HG03575 (cell line): Measurements from ENCODE around the gene RIPOR3.
"Not testable (repeated sequence)": the region's sequence is repeated elsewhere in the genome, so short reads cannot be mapped to it uniquely, and the experiment has no call there.

Experiments
- ATAC-seq: cut with Tn5 transposase; IDR thresholded peaks from one replicate; pipeline ENCODE4 v1.9.1; 2021; ENCODE audit not compliant: unreplicated experiment, insufficient number of reproducible peaks, low FRiP score; ENCODE audit errors: extremely low read depth

RIPOR3 gene

GRCh38 chr20:50624351-50625016 lies 66.9 kb downstream of the RIPOR3 start:
- ATAC-seq, result no peak

GRCh38 chr20:50621068-50621665 lies 70.2 kb downstream of the RIPOR3 start:
- no peak for ATAC-seq

- not testable (repeated sequence) for ATAC-seq
Observed at GRCh38 chr20:50620459-50620858, 70.9 kb downstream of the RIPOR3 start.

- ATAC-seq, result no peak
Observed at GRCh38 chr20:50618537-50618936, 72.8 kb downstream of the RIPOR3 start.

GRCh38 chr20:50617022-50617421 lies 74.3 kb downstream of the RIPOR3 start:
- ATAC-seq, result no peak

GRCh38 chr20:50615407-50615806 lies 75.9 kb downstream of the RIPOR3 start:
- no peak for ATAC-seq

GRCh38 chr20:50613438-50614169 lies 77.7 kb downstream of the RIPOR3 start:
- no peak for ATAC-seq

GRCh38 chr20:50611128-50611810 lies 80.1 kb downstream of the RIPOR3 start:
- ATAC-seq, result no peak

GRCh38 chr20:50610212-50610718 lies 81.1 kb downstream of the RIPOR3 start:
- ATAC-seq, result no peak

GRCh38 chr20:50609438-50609989 lies 81.8 kb downstream of the RIPOR3 start:
- ATAC-seq, result no peak

- no peak for ATAC-seq
Observed at GRCh38 chr20:50608750-50609104, 82.6 kb downstream of the RIPOR3 start.

- ATAC-seq, result no peak
Observed at GRCh38 chr20:50607850-50608749, 83.2 kb downstream of the RIPOR3 start.

GRCh38 chr20:50607436-50607835 lies 83.9 kb downstream of the RIPOR3 start:
- no peak for ATAC-seq

- no peak for ATAC-seq
Observed at GRCh38 chr20:50605136-50605535, 86.2 kb downstream of the RIPOR3 start.

GRCh38 chr20:50604451-50604850 lies 86.9 kb downstream of the RIPOR3 start:
- ATAC-seq, result no peak

- ATAC-seq, result no peak
Observed at GRCh38 chr20:50602432-50603088, 88.8 kb downstream of the RIPOR3 start.

GRCh38 chr20:50601511-50602431 lies 89.6 kb downstream of the RIPOR3 start:
- no peak for ATAC-seq
